ENCODE results near the gene BICRAL. TPM values are rescaled to one million over a fixed set of nuclear protein-coding genes. Genes with fewer than 3 reads are reported as not detected.
A peak's percentile ranks its signal among the peaks of the same experiment; 100 is the strongest.
"Not testable (repeated sequence)": the region's sequence is repeated elsewhere in the genome, so short reads cannot be mapped to it uniquely, and the experiment has no call there.

BICRAL gene
- total RNA-seq = 12.0 TPM
- long read RNA-seq, partial matches to known transcripts = 1 of 4 reads
- long read RNA-seq, other reads (novel, unspliced or antisense) = 3 of 4 reads

- Histone ChIP-seq H3K27me3 (ENCODE audit: low read depth) (no peaks in the 10 kb centered on the region), H3K4me1 (peaks cover 53% of the 10 kb centered on the region), H3K4me3 (peak within 1 kb of the TSS; percentile 96), H3K9me3 (replicated peaks) (no peaks in the 10 kb centered on the region), H3K27ac (replicated peaks) (peak within 1 kb of the TSS; percentile 100), H3K36me3 (no peaks in the 10 kb centered on the region)
- intact Hi-C loops (cut with micrococcal nuclease) = no loop called here
- TF ChIP-seq CTCF (IDR thresholded peaks at IDR 0.05; ENCODE audit: borderline replicate concordance) = no peak
- peak; percentile 58 for DNase-seq
These were observed at the start of gene BICRAL for GRCh38 chr6:42781796-42782688. BICRAL (plus strand) TSS chr6:42782052; CDS start chr6:42822023, 39,971 bp downstream.

GRCh38 chr6:42733867-42734481 lies 47.9 kb upstream of the BICRAL start:
- DNase-seq; H3K9me3 ChIP-seq (replicated peaks); H3K27me3 ChIP-seq (ENCODE audit: low read depth); H3K36me3 ChIP-seq; H3K4me3 ChIP-seq; intact Hi-C loops (cut with micrococcal nuclease); H3K27ac ChIP-seq (replicated peaks); H3K4me1 ChIP-seq: not testable (repeated sequence)

DNA sequence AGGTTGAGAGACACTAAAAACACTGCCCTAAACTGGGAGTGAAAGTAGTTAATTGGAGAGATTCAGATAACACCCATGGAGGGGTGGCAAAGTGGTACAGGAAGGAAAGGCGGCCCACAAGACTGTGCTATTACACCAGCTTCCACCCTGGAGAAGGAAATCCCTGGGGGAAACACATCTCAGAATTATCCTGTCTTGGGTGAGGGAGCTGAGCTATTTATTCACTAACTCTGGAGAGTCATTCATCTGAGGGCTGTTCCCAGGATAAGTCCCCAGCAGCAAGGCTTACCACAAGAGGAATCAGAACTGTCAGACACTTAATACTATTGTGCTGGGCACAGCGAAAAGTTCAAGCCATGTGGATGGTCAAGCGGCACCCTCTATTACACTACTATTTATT lies 45.9 kb upstream of the BICRAL start:
- intact Hi-C loops (cut with micrococcal nuclease) = no loop called here
- Histone ChIP-seq H3K27ac (replicated peaks) (no peak overlapping the region), H3K27me3 (ENCODE audit: low read depth) (peaks cover 10% of the 10 kb centered on the region), H3K4me1 (no peaks in the 10 kb centered on the region), H3K9me3 (replicated peaks) (no peaks in the 10 kb centered on the region), H3K4me3 (no peak overlapping the region), H3K36me3 (no peaks in the 10 kb centered on the region)
- no peak for TF ChIP-seq CTCF (IDR thresholded peaks at IDR 0.05; ENCODE audit: borderline replicate concordance)
- no peak for DNase-seq

DNA sequence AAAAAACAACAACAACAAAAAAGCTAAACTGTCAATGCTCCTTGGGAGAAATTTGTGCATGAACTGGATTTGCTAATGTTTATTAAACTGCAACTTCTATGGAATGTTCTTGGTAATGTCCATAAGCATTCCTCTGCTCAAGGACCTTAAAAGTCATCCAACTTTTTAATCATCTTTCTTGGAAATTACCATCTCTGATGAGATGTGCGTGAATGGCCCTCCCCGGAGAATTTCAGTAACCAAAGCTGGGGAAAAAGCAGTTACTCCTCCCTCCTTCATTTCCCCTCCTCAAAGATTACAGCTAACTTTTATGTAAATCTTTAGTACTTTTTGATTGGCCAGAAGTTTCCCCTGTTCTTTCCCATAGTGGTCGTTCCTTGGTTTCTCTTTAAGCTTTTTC lies 41.1 kb upstream of the BICRAL start:
- no peaks in the 10 kb centered on the region for H3K36me3 ChIP-seq
- DNase-seq = no peak
- intact Hi-C loops (cut with micrococcal nuclease) = no loop called here
- no peak overlapping the region for H3K27ac ChIP-seq (replicated peaks)
- no peak for TF ChIP-seq CTCF (IDR thresholded peaks at IDR 0.05; ENCODE audit: borderline replicate concordance)
- H3K27me3 ChIP-seq (ENCODE audit: low read depth) = peaks cover 10% of the 10 kb centered on the region
- peaks cover 25% of the 10 kb centered on the region for H3K4me1 ChIP-seq
- no peaks in the 10 kb centered on the region for H3K9me3 ChIP-seq (replicated peaks)
- no peak overlapping the region for H3K4me3 ChIP-seq

DNA sequence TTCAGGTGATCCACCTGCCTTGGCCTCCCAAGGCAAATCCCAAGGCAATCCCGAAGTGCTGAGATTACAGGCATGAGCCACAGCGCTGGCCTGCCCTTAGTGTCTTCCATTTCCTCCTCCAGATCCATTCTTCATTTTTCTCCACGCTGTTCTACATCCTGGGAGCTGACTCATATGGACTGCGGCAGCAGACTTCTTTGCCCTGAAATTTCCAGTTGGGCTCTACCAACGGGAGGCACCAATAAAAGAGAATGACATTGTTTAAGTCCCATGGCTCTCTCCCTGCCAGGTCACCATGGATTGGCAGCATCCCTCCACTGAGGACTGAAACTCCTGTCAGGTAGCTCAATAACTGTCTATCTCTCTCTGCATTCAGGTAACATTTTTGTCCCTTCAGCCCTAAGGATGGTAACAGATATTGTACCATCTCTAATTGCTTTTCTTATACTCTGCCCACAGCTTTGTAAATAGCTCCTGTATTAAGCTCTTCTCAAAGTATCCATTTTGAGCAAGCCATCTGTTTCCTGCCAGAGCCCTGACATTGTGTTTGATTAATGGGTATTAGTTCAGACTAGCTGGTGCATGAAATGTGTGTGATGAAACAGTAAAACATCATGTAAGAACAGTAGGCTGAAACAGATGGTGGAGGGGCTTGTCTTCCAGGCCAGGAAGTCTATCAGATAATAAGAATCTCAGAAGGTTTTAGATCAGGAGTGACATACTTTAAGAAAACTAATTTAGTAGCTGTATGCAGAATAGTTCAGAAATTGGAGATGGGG lies 39.5 kb upstream of the BICRAL start:
- Histone ChIP-seq H3K4me3 (no peak overlapping the region), H3K27ac (replicated peaks) (no peak overlapping the region), H3K4me1 (peaks cover 28% of the 10 kb centered on the region), H3K36me3 (no peaks in the 10 kb centered on the region), H3K9me3 (replicated peaks) (no peaks in the 10 kb centered on the region), H3K27me3 (ENCODE audit: low read depth) (no peaks in the 10 kb centered on the region)
- no peak for TF ChIP-seq CTCF (IDR thresholded peaks at IDR 0.05; ENCODE audit: borderline replicate concordance)
- intact Hi-C loops (cut with micrococcal nuclease) = no loop called here
- no peak for DNase-seq
